Sciatic nerve (tissue), 2 donors: Measurements from ENCODE around the gene POLE3. TPM values are rescaled to one million over a fixed set of nuclear protein-coding genes. Genes with fewer than 3 reads are reported as not detected.
"Not testable (repeated sequence)": the region's sequence is repeated elsewhere in the genome, so short reads cannot be mapped to it uniquely, and the experiment has no call there.

Experiments used
- ATAC-seq: fragments of 200-7000 bp; cut with Tn5 transposase; one replicate; pipeline ENCODE4 v1.9.1; 2020; ENCODE audit warnings: mild to moderate bottlenecking, moderate library complexity
- DNase-seq: peaks from one replicate; pipeline ENCODE4 v3.0.0-alpha.2; 2020; ENCODE audit warnings: low spot score
- intact Hi-C: fragments of 100-400 bp; cut with DNase I; formaldehyde crosslinking; loops from one replicate; pipeline ENCODE4 v1.14.2; 2022
- total RNA-seq: library from RNA; stranded (reverse); fragmentation: NEBNext Ultra II Directional; extraction: Animal tissue kit (Norgen Biotek cat#: 25700); gene quantifications from one replicate; pipeline ENCODE4 v1.2.1, GENCODE V29; 2021
- donor health status: DM: no; HTN: no; CAD: no.
- donor health status: DM: no; HTN: no; CAD: no.

POLE3 gene
- total RNA-seq, 1 donor from 2014 or later = 20.6 TPM

- ATAC-seq, intact Hi-C loops, DNase-seq: not testable (repeated sequence)
Observed at GRCh38 chr9:113381441-113381840, 29.0 kb downstream of the POLE3 start.

DNA sequence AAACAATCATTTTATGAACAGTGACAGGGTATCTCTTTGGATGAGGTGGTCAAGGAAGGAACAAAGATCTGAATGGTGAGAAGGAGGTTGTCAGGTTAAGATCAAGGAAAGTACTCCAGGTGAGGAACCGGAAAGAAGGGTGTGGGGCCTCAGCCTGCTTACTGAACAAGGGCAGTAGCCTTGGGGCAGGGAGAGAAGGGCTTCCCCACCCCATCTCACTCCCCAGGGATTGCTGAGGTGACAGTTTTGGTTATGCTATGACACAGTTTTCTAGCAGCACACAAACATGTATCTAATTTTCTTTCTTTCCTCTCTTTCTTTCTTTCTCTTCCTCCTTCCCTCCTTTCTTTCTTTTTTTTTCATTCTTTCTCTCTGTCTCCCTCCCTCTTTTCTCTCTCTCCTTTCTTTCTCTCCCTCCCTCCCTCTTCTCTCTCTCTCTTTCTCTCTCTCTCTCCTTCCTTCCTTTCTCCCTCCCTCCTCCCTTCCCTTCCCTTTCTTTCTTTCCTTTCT, 29.6 kb downstream of the POLE3 start:
- no peak for ATAC-seq
- intact Hi-C loops = no loop called here
- DNase-seq = no peak

DNA sequence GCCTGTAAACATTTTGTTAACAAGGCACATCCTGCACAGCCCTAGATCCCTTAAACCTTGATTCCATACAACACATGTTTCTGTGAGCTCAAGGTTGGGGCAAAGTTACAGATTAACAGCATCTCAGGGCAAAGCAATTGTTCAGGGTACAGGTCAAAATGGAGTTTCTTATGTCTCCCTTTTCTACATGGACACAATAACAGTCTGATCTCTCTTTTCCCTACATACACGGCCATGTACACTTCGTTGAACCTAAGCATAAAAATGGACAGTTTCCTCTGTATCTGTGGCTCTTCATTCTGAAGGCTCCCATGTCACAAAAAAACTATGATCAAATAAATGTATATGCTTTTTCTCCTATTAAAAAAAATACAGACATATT, 30.7 kb downstream of the POLE3 start:
- ATAC-seq, DNase-seq, intact Hi-C loops: not testable (repeated sequence)

DNA sequence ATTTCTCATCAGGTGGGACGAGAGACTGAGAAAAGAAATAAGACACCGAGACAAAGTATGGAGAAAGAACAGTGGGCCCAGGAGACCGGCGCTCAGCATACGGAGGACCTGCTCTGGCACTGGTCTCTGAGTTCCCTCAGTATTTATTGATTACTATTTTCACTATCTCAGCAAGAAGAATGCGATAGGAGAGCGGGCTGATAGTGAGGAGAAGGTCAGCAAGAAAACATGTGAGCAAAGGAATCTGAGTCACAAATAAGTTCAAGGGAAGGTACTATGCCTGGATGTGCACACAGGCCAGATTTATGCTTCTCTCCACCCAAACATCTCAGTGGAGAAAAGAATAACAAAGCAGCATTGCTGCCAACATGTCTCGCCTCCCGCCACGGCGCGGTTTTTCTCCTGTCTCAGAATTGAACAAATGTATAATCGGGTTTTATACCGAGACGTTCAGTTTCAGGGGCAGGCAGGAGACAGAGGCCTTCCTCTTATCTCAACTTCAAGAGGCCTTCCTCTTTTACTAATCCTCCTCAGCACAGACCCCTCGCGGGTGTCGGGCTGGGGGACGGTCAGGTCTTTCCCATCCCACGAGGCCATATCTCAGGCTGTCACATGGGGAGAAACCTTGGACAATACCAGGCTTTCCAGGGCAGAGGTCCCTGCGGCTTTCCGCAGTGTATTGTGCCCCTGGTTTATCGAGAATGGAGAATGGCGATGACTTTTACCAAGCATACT, 31.2 kb downstream of the POLE3 start:
- ATAC-seq, DNase-seq, intact Hi-C loops: not testable (repeated sequence)

- intact Hi-C loops = no loop called here
- peak; percentile 86 for DNase-seq
- ATAC-seq = peak; percentile 94
Observed at GRCh38 chr9:113376634-113377567, 33.6 kb downstream of the POLE3 start, which contains the start of gene HDHD3. TSS of gene HDHD3 (minus strand) at chr9:113376986. CDS start at chr9:113374354, 2,632 bp downstream.

DNA sequence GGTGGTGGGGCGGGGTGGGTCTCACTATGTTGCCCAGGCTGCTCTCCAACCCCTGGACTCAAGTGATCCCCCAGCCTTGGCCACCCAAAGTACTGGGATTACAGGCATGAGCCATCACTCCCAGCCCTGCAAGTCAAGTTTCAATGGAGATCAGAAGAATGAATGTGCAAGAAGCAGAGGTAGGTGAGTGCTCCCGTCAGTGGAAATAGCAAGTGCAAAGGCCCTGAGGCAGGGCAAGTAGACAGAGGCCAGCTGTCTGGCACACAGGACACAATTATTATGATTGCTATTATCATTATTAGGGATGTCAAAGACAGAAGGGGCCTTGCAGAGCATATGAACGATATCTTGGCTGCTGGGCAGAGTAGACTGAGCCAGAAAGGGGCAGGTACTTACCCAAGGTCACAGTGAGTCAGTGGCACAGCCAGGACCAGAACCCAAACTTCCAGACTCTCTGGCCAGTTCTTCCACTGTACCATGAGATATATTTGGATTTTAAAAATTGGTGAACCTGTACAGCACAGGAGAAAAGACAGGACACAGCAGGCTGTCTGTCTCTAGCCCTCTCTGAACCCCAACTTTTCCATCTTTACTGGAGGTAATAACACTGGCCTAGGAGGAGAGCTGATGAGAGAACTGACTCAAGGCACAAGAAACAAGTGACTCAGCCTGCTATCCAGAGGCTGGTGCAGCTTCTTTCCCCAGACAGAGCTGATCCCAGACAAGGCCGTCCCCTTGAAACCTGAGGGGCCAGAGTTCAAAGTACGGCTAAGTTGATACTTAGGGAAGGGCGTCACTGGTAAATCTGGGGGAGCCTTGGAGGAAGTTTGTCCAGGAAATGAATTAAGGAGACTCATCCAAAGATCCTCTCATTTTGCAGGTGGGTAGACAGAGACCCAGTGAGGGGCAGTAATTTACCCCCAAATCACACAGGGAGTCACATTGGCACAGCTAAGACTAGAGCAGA, 35.1 kb downstream of the POLE3 start:
- DNase-seq (no peak), ATAC-seq (no peak)
- intact Hi-C loops = no loop called here

- no peak for DNase-seq
- no peak for ATAC-seq
- intact Hi-C loops = no loop called here
Observed at GRCh38 chr9:113373676-113374392, 36.6 kb downstream of the POLE3 start.

- no peak for DNase-seq
- ATAC-seq = no peak
- intact Hi-C loops = no loop called here
Observed at GRCh38 chr9:113373256-113373655, 37.2 kb downstream of the POLE3 start.

- ATAC-seq (no peak), DNase-seq (no peak)
- intact Hi-C loops = no loop called here
Observed at GRCh38 chr9:113372059-113372458, 38.4 kb downstream of the POLE3 start.

- no peak for ATAC-seq
- intact Hi-C loops = no loop called here
- no peak for DNase-seq
Observed at GRCh38 chr9:113370806-113371325, 39.6 kb downstream of the POLE3 start.

- intact Hi-C loops = no loop called here
- ATAC-seq = no peak
Observed at GRCh38 chr9:113369855-113370140, 40.7 kb downstream of the POLE3 start.

GRCh38 chr9:113368982-113369854, 41.3 kb downstream of the POLE3 start:
- ATAC-seq = no peak
- DNase-seq = no peak
- intact Hi-C loops = no loop called here

More at GRCh38 chr9:113369855-113370140, 40.7 kb downstream of the POLE3 start:
- no peak for DNase-seq

- intact Hi-C loops = no loop called here
- ATAC-seq (no peak), DNase-seq (no peak)
Observed at GRCh38 chr9:113368348-113368981, 42.0 kb downstream of the POLE3 start.

GRCh38 chr9:113365652-113366051, 44.8 kb downstream of the POLE3 start:
- intact Hi-C loops, ATAC-seq: not testable (repeated sequence)

GRCh38 chr9:113364951-113365350, 45.5 kb downstream of the POLE3 start:
- intact Hi-C loops = no loop called here
- ATAC-seq = no peak
- DNase-seq = no peak

More at GRCh38 chr9:113365652-113366051, 44.8 kb downstream of the POLE3 start:
- not testable (repeated sequence) for DNase-seq

GRCh38 chr9:113363336-113363735, 47.1 kb downstream of the POLE3 start:
- DNase-seq (no peak), ATAC-seq (no peak)
- intact Hi-C loops = no loop called here
